ENCODE measurements around the gene PAN3. TPM values are rescaled to one million over a fixed set of nuclear protein-coding genes. Genes with fewer than 3 reads are reported as not detected.

Gene PAN3
- total RNA-seq, 1 experiment from 2014 or later, result 48.5 TPM

GRCh38 chr13:28089065-28089464, 49.3 kb upstream of the PAN3 start:
- DNase-seq, result no peak
- Histone ChIP-seq H4K5ac (ENCODE audit: insufficient read length, low read depth, low read length) (no peak overlapping the region), H4K91ac (ENCODE audit: insufficient read length, low read depth, low read length) (no peak overlapping the region), H3K14ac (ENCODE audit: insufficient read depth, low read length) (no peak overlapping the region), H3K27ac (ENCODE audit: insufficient read length, low read depth, low read length) (no peak overlapping the region), H3K23ac (ENCODE audit: insufficient read length, low read depth, low read length) (no peak overlapping the region), H3K56ac (ENCODE audit: insufficient read length, low read depth, low read length) (no peak overlapping the region), H2BK120ac (ENCODE audit: low read depth, low read length, poor library complexity, severe bottlenecking) (no peak overlapping the region), H2BK12ac (ENCODE audit: insufficient read length, low read depth, low read length) (no peak overlapping the region), H3T11ph (ENCODE audit: low read length) (no peak overlapping the region), H4K20me1 (ENCODE audit: control insufficient read depth, insufficient read depth, insufficient read length) (no peaks in the 10 kb centered on the region), H4K8ac (replicated peaks; ENCODE audit: insufficient read length, low read depth, low read length) (no peak overlapping the region), H3K4me1 (ENCODE audit: insufficient read depth, low read length) (no peaks in the 10 kb centered on the region), H3K79me2 (ENCODE audit: insufficient read depth, low read length) (no peaks in the 10 kb centered on the region), H3K27me3 (ENCODE audit: insufficient read depth, low read length) (no peaks in the 10 kb centered on the region), H3K4me2 (ENCODE audit: insufficient read depth, insufficient read length, low read length) (no peak overlapping the region), H2BK15ac (ENCODE audit: low read depth, low read length) (no peak overlapping the region), H3K4ac (ENCODE audit: low read depth, low read length) (no peak overlapping the region), H2BK20ac (ENCODE audit: low read depth, low read length, poor library complexity, severe bottlenecking) (no peak overlapping the region), H3K18ac (ENCODE audit: insufficient read length, low read depth, low read length) (no peak overlapping the region), H3K9me3 (ENCODE audit: control insufficient read depth, low read depth, low read length) (no peaks in the 10 kb centered on the region), H3K79me1 (ENCODE audit: insufficient read depth, low read depth, low read length, poor library complexity, severe bottlenecking) (no peaks in the 10 kb centered on the region), H2BK5ac (ENCODE audit: insufficient read length, low read length) (no peak overlapping the region), H3K23me2 (ENCODE audit: insufficient read length, low read depth, low read length, poor library complexity, severe bottlenecking) (no peaks in the 10 kb centered on the region), H2AK5ac (ENCODE audit: insufficient read length, low read length) (no peak overlapping the region), H2AFZ (ENCODE audit: low read length) (no peak overlapping the region), H3K9ac (ENCODE audit: extremely low read depth, insufficient read length, low read length) (no peak overlapping the region)
- H3K4me1 Mint-ChIP-seq, result no peaks in the 10 kb centered on the region
- TF ChIP-seq CTCF (conservative IDR thresholded peaks at IDR 0.05), result no peak
- no peaks in the 10 kb centered on the region; a peak in 1 of 5 replicates for H3K9me3 Mint-ChIP-seq
- no peak overlapping the region for H3K4me3 Mint-ChIP-seq
- WGBS (ENCODE audit: extremely low coverage, insufficient read length, low lambda C conversion rate), result no CpG with 5 or more reads among the region's 1 CpG
- H3K36me3 Mint-ChIP-seq (ENCODE audit: insufficient read depth in 1 of 3, low read depth in 3 of 3), result no peaks in the 10 kb centered on the region
- peaks cover 14% of the 10 kb centered on the region for H3K27me3 Mint-ChIP-seq (ENCODE audit: low read depth)
- no peak overlapping the region for H3K27ac Mint-ChIP-seq
